HG02763 (cell line): Measurements from ENCODE around the gene KRTAP4-3.
"Not testable (repeated sequence)": the region's sequence is repeated elsewhere in the genome, so short reads cannot be mapped to it uniquely, and the experiment has no call there.

Experiments used
- ATAC-seq: cut with Tn5 transposase; IDR thresholded peaks from one replicate; pipeline ENCODE4 v1.9.1; 2021; ENCODE audit warnings: mild to moderate bottlenecking, moderate library complexity; ENCODE audit not compliant: unreplicated experiment

The KRTAP4-3 gene

GRCh38 chr17:41168121-41168520, at the start of gene KRTAP4-3:
Gene KRTAP4-3, minus strand, starts transcription at chr17:41168221. Its CDS starts 49 bp downstream, at chr17:41168172.
- no peak for ATAC-seq

GRCh38 chr17:41215681-41216080, 47.7 kb upstream of the KRTAP4-3 start:
- no peak for ATAC-seq

GRCh38 chr17:41212524-41213169, 44.6 kb upstream of the KRTAP4-3 start:
- no peak for ATAC-seq

GRCh38 chr17:41211845-41212466, 43.9 kb upstream of the KRTAP4-3 start:
- ATAC-seq, result no peak

DNA sequence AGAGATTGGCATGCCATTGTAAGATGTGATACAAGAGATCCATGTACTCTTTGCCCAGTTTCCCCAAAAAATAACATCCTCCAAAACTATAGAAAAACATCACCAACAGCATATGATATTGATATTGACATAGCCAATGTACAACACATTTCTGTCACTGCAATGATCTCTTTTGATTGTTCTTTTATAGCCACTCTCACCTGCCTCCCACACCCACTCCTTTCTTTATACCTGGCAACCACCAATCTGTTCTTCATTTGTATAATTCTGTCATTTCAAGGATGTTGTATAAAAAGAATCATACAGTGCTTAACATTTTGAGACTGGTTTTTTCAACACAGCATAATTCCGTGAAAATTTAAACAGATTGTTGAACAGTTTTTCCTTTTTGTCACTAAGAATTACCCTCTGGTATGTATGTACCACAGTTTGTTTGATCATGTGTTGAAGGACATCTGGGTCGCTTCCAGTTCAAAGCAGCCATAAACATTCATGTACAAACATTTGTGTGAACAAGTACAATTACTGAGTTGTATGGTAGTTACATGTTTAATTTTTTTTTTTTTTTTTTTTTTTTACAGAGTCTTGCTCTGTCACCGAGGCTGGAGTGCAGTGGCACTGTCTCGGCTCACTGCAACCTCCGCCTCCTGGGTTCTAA, 31.5 kb upstream of the KRTAP4-3 start:
- ATAC-seq, result no peak

- no peak for ATAC-seq
These were observed 28.0 kb upstream of the KRTAP4-3 start for GRCh38 chr17:41196068-41196467.

DNA sequence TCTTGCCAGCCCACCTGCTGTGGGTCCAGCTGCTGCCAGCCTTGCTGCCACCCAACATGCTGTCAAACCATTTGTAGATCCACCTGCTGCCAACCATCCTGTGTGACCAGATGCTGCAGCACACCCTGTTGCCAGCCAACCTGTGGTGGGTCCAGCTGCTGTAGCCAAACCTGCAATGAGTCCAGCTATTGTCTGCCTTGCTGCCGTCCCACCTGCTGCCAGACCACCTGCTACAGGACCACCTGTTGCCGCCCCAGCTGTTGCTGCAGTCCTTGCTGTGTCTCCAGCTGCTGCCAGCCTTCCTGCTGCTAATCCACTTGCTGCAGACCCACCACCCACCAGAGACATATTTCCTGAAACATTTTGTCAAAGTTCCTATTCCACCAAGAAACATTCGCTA, 22.3 kb upstream of the KRTAP4-3 start:
- ATAC-seq, result no peak

- not testable (repeated sequence) for ATAC-seq
These were observed 21.9 kb upstream of the KRTAP4-3 start, which contains the start of gene KRTAP9-1 for GRCh38 chr17:41189837-41190318. Gene KRTAP9-1, plus strand, starts transcription at chr17:41189887. Its CDS starts 0 bp downstream, at chr17:41189887.

DNA sequence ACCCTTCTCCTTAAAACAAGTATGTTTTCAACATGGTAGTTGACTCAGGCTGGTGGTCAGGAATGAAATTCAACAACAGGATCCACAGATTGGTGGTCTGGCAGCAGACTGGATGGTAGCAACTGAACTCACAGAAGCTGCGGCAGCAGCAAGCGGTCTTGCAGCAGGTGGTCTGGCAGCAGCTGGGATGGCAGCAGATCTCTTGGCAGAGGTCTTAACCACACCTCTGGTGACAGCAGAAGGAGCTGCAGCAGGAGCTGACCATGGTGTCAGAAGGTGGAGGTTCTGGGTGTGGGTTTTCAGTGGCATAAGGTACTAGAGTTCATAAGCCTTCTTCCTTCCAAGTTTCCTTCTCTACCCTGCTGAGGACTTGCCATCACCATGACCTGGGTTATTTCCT, 18.9 kb upstream of the KRTAP4-3 start:
- ATAC-seq, result no peak

DNA sequence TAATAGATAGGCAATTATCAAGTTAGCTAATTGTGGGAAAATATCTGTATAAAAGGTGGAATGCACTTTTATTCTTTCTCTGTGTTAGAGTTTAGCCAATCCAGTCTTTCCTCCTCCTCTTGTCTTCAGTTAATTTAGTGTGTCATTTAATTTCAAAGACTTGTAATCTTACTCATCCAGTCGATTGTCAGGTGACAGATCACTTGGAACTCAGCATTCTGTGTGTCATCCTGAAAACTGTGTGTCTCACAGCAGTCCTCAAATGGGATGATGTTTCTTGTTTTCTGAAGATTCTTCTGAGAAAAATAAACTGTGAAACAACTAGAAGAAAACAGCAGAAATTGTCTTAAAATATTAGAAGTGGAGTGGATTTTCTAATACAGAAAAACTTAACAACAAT, 17.0 kb upstream of the KRTAP4-3 start:
- no peak for ATAC-seq

- ATAC-seq, result no peak
These were observed 16.5 kb upstream of the KRTAP4-3 start, which contains the start of gene KRTAP4-1 for GRCh38 chr17:41184480-41184961. Gene KRTAP4-1, minus strand, starts transcription at chr17:41184911. Its CDS starts 57 bp downstream, at chr17:41184854.

GRCh38 chr17:41178843-41179616, 11.0 kb upstream of the KRTAP4-3 start:
- no peak for ATAC-seq

- ATAC-seq, result no peak
These were observed 10.3 kb upstream of the KRTAP4-3 start for GRCh38 chr17:41178341-41178740.

GRCh38 chr17:41177727-41178271, 9.8 kb upstream of the KRTAP4-3 start, which contains the start of gene KRTAP4-2:
Gene KRTAP4-2, minus strand, starts transcription at chr17:41178221. Its CDS starts 57 bp downstream, at chr17:41178164.
- ATAC-seq, result no peak

DNA sequence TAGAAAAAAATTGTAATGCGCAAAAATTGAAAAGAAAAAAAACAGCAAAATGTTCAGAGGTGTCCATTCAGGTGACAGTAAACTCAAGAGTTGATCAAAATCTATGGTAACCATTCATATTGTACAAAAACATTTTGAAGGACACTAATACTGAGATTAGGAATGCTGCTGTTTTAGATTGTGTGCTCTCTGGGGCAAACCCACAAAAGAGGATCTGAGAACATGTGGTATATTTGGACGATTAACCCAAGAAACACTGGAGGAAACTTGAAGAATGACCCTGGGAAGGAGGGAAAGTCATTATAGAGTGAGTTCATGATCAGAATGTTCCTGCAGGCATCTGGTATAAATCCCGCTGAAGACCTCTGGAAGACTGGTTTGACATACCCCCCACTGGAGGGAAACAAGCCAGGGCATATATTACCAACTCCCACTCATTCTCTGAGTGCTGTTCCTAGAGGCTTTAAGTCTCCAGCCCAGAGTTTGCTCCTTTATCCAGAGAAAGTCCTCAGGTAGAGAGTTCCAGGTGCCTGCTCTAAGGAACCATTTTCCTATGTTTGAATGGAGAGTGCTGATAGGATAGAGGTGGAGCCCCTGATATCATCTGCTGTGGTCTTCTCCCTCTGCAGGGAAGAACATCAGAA, 8.8 kb upstream of the KRTAP4-3 start:
- no peak for ATAC-seq

- no peak for ATAC-seq
These were observed 3.9 kb upstream of the KRTAP4-3 start for GRCh38 chr17:41171886-41172285.

GRCh38 chr17:41167561-41167960, 460 bp downstream of the KRTAP4-3 start:
- ATAC-seq, result no peak

GRCh38 chr17:41163828-41164227, 4.2 kb downstream of the KRTAP4-3 start:
- ATAC-seq, result no peak

DNA sequence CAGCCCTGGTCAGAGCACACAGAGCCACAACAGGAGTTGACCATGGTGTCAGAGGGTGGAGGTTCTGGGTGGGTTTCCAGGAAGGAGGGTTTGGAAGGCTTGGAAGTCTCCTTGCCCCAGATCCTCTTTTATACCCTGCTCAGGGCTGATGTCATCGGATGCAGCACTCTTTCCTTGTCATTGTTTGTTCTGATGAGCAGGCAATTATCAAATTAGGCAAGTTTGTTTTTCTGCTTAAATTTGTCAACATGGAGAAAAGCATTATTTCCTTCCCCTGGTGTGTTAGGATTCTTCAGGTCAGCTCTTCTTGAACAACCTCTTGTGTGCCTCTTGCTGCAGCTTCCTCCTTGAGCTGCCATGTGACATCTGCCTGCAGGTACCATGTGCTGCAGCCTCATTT, 7.4 kb downstream of the KRTAP4-3 start, which contains the start of gene KRTAP4-4:
KRTAP4-4 (minus strand) TSS at position 101 of the 400 bp plus-strand sequence; CDS start at position 44, 57 bp downstream.
- ATAC-seq, result no peak

DNA sequence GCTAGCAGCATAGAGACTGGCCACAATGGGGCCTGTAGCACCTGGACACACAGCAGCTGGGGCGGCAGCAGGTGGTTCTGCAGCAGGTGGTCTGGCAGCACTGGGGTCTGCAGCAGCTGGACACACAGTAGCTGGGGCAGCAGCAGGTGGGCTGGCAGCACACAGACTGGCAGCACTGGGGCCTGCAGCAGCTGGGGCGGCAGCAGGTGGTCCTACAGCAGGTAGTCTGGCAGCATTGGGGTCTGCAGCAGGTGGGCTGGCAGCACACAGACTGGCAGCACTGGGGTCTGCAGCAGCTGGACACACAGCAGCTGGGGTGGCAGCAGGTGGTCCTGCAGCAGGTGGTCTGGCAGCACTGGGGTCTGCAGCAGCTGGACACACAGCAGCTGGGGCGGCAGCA, 7.8 kb downstream of the KRTAP4-3 start:
- ATAC-seq, result not testable (repeated sequence)
